Measurements from ENCODE around the gene MEF2B. TPM values are rescaled to one million over a fixed set of nuclear protein-coding genes. Genes with fewer than 3 reads are reported as not detected.
"Not testable (repeated sequence)": the region's sequence is repeated elsewhere in the genome, so short reads cannot be mapped to it uniquely, and the experiment has no call there.

MEF2B gene
- total RNA-seq, 3 donors from 2014 or later, result 2.2 to 3.7 (median 2.3) TPM

GRCh38 chr19:19154768-19155494 lies 15.1 kb downstream of the MEF2B start:
- ATAC-seq (no peak), DNase-seq (no peak)
- Mint-ChIP-seq H3K27me3 (ENCODE audit: low read depth) (no peaks in the 10 kb centered on the region), H3K36me3 (ENCODE audit: insufficient read depth) (peaks cover 11% of the 10 kb centered on the region), H3K9me3 (no peaks in the 10 kb centered on the region), H3K4me3 (no peak overlapping the region), H3K4me1 (ENCODE audit: low read depth) (no peaks in the 10 kb centered on the region)

- Mint-ChIP-seq H3K4me1 (ENCODE audit: low read depth) (no peaks in the 10 kb centered on the region), H3K4me3 (no peak overlapping the region), H3K27me3 (ENCODE audit: low read depth) (no peaks in the 10 kb centered on the region), H3K36me3 (ENCODE audit: insufficient read depth) (peaks cover 17% of the 10 kb centered on the region), H3K9me3 (no peaks in the 10 kb centered on the region)
- DNase-seq (no peak), ATAC-seq (no peak)
These were observed 17.2 kb downstream of the MEF2B start for GRCh38 chr19:19152668-19153384.

GRCh38 chr19:19151418-19151817 lies 18.6 kb downstream of the MEF2B start:
- H3K27me3 Mint-ChIP-seq (ENCODE audit: low read depth), result no peaks in the 10 kb centered on the region
- no peaks in the 10 kb centered on the region for H3K9me3 Mint-ChIP-seq
- H3K4me1 Mint-ChIP-seq (ENCODE audit: low read depth), result no peaks in the 10 kb centered on the region
- no peak for ATAC-seq
- H3K4me3 Mint-ChIP-seq, result no peak overlapping the region
- DNase-seq, result no peak
- peaks cover 12% of the 10 kb centered on the region for H3K36me3 Mint-ChIP-seq (ENCODE audit: insufficient read depth)

GRCh38 chr19:19149435-19149834 lies 20.6 kb downstream of the MEF2B start:
- no peaks in the 10 kb centered on the region for H3K4me1 Mint-ChIP-seq (ENCODE audit: low read depth)
- DNase-seq (no peak), ATAC-seq (no peak)
- peaks cover 6% of the 10 kb centered on the region for H3K36me3 Mint-ChIP-seq (ENCODE audit: insufficient read depth)
- no peaks in the 10 kb centered on the region for H3K9me3 Mint-ChIP-seq
- H3K27me3 Mint-ChIP-seq (ENCODE audit: low read depth), result no peaks in the 10 kb centered on the region
- no peak overlapping the region for H3K4me3 Mint-ChIP-seq

- H3K9me3 Mint-ChIP-seq; H3K27me3 Mint-ChIP-seq (ENCODE audit: low read depth); H3K4me1 Mint-ChIP-seq (ENCODE audit: low read depth); H3K36me3 Mint-ChIP-seq (ENCODE audit: insufficient read depth); DNase-seq; H3K4me3 Mint-ChIP-seq; ATAC-seq: not testable (repeated sequence)
These were observed 21.6 kb downstream of the MEF2B start for GRCh38 chr19:19148504-19148903.

GRCh38 chr19:19147344-19147743 lies 22.7 kb downstream of the MEF2B start:
- no peaks in the 10 kb centered on the region for H3K9me3 Mint-ChIP-seq
- H3K4me3 Mint-ChIP-seq, result no peak overlapping the region
- peaks cover 6% of the 10 kb centered on the region for H3K36me3 Mint-ChIP-seq (ENCODE audit: insufficient read depth)
- no peaks in the 10 kb centered on the region for H3K27me3 Mint-ChIP-seq (ENCODE audit: low read depth)
- H3K4me1 Mint-ChIP-seq (ENCODE audit: low read depth), result no peaks in the 10 kb centered on the region
- DNase-seq (no peak), ATAC-seq (no peak)

- no peak overlapping the region for H3K4me3 Mint-ChIP-seq
These were observed 23.2 kb downstream of the MEF2B start for GRCh38 chr19:19146865-19147264.

GRCh38 chr19:19145684-19146608 lies 24.1 kb downstream of the MEF2B start:
- Mint-ChIP-seq H3K9me3 (no peaks in the 10 kb centered on the region), H3K4me3 (no peak overlapping the region), H3K4me1 (ENCODE audit: low read depth) (no peaks in the 10 kb centered on the region), H3K27me3 (ENCODE audit: low read depth) (no peaks in the 10 kb centered on the region), H3K36me3 (ENCODE audit: insufficient read depth) (peaks cover 6% of the 10 kb centered on the region)
- DNase-seq, result peak; percentile 86
- peak; percentile 86 for ATAC-seq

More at GRCh38 chr19:19146865-19147264, 23.2 kb downstream of the MEF2B start:
- no peaks in the 10 kb centered on the region for H3K4me1 Mint-ChIP-seq (ENCODE audit: low read depth)
- H3K27me3 Mint-ChIP-seq (ENCODE audit: low read depth), result no peaks in the 10 kb centered on the region
- H3K36me3 Mint-ChIP-seq (ENCODE audit: insufficient read depth), result peaks cover 6% of the 10 kb centered on the region
- DNase-seq, result no peak
- ATAC-seq, result no peak
- H3K9me3 Mint-ChIP-seq, result no peaks in the 10 kb centered on the region

GRCh38 chr19:19145281-19145680 lies 24.8 kb downstream of the MEF2B start:
- Mint-ChIP-seq H3K9me3 (no peaks in the 10 kb centered on the region), H3K27me3 (ENCODE audit: low read depth) (no peaks in the 10 kb centered on the region), H3K4me3 (no peak overlapping the region), H3K4me1 (ENCODE audit: low read depth) (no peaks in the 10 kb centered on the region), H3K36me3 (ENCODE audit: insufficient read depth) (peaks cover 6% of the 10 kb centered on the region)
- no peak for ATAC-seq
- DNase-seq, result no peak

- Mint-ChIP-seq H3K4me1 (ENCODE audit: low read depth) (peaks cover 17% of the 10 kb centered on the region), H3K4me3 (no peak overlapping the region), H3K36me3 (ENCODE audit: insufficient read depth) (no peaks in the 10 kb centered on the region), H3K27me3 (ENCODE audit: low read depth) (no peaks in the 10 kb centered on the region), H3K9me3 (no peaks in the 10 kb centered on the region)
- ATAC-seq, result no peak
- no peak for DNase-seq
These were observed 27.7 kb downstream of the MEF2B start for GRCh38 chr19:19142347-19142746.

GRCh38 chr19:19140476-19140875 lies 29.6 kb downstream of the MEF2B start:
- Mint-ChIP-seq H3K4me1 (ENCODE audit: low read depth) (peaks cover 23% of the 10 kb centered on the region), H3K27me3 (ENCODE audit: low read depth) (no peaks in the 10 kb centered on the region), H3K4me3 (no peak overlapping the region), H3K36me3 (ENCODE audit: insufficient read depth) (no peaks in the 10 kb centered on the region), H3K9me3 (no peaks in the 10 kb centered on the region)
- DNase-seq (no peak), ATAC-seq (no peak)

- Mint-ChIP-seq H3K27me3 (ENCODE audit: low read depth) (no peaks in the 10 kb centered on the region), H3K36me3 (ENCODE audit: insufficient read depth) (no peaks in the 10 kb centered on the region), H3K9me3 (no peaks in the 10 kb centered on the region), H3K4me1 (ENCODE audit: low read depth) (peaks cover 23% of the 10 kb centered on the region), H3K4me3 (no peak overlapping the region)
- DNase-seq (no peak), ATAC-seq (no peak)
These were observed 30.2 kb downstream of the MEF2B start for GRCh38 chr19:19139876-19140229.

GRCh38 chr19:19138109-19138981 lies 31.7 kb downstream of the MEF2B start, which contains the start of gene TMEM161A:
TSS of gene TMEM161A (minus strand) at chr19:19138478. CDS start at chr19:19138428, 50 bp downstream.
- DNase-seq (peak; percentile 91), ATAC-seq (peak; percentile 100)
- Mint-ChIP-seq H3K9me3 (no peaks in the 10 kb centered on the region), H3K4me3 (peak within 1 kb of the TSS; percentile 90), H3K4me1 (ENCODE audit: low read depth) (peaks cover 25% of the 10 kb centered on the region), H3K36me3 (ENCODE audit: insufficient read depth) (no peaks in the 10 kb centered on the region), H3K27me3 (ENCODE audit: low read depth) (no peaks in the 10 kb centered on the region)
